Measurements from ENCODE around the gene SNX32.

SNX32 gene

GRCh38 chr11:65863889-65864705, 30.3 kb downstream of the SNX32 start:
- peaks cover 22% of the 10 kb centered on the region for H3K79me2 ChIP-seq (ENCODE audit: control insufficient read depth, low read length)
- H4K20me1 ChIP-seq (ENCODE audit: control insufficient read depth, insufficient read depth, low read depth, low read length), result no peaks in the 10 kb centered on the region; the same call in 1 of the 2 replicates
- TF ChIP-seq EZH2phosphoT487 (IDR thresholded peaks at IDR 0.05; ENCODE audit: borderline replicate concordance, low read length) (no peak), CTCF (IDR thresholded peaks at IDR 0.05; ENCODE audit: low read depth, low read length, poor library complexity, severe bottlenecking) (no peak)
- no peak overlapping the region for H3K4me2 ChIP-seq (ENCODE audit: low read length)
- H3K27me3 ChIP-seq (ENCODE audit: control insufficient read depth, low read length), result no peaks in the 10 kb centered on the region
- H3K27ac ChIP-seq (ENCODE audit: low read depth, low read length), result no peak overlapping the region
- H3K9me3 ChIP-seq (ENCODE audit: control insufficient read depth, insufficient read depth, low read length), result no peaks in the 10 kb centered on the region
- H3K4me3 ChIP-seq (ENCODE audit: low read length), result no peak overlapping the region
- peaks cover 9% of the 10 kb centered on the region; the same call in 1 of the 2 replicates for H3F3A ChIP-seq (ENCODE audit: control insufficient read depth, insufficient read depth)
- no peaks in the 10 kb centered on the region for H3K9me2 ChIP-seq (replicated peaks; ENCODE audit: control insufficient read depth, low read length)
- H3K4me1 ChIP-seq (ENCODE audit: control insufficient read depth, low read length), result peaks cover 23% of the 10 kb centered on the region
- H3K36me3 ChIP-seq (ENCODE audit: control insufficient read depth, low read length), result peaks cover 63% of the 10 kb centered on the region

- Histone ChIP-seq H3K9me3 (ENCODE audit: control insufficient read depth, insufficient read depth, low read length) (no peaks in the 10 kb centered on the region), H3K36me3 (ENCODE audit: control insufficient read depth, low read length) (peaks cover 63% of the 10 kb centered on the region), H3K27ac (ENCODE audit: low read depth, low read length) (no peak overlapping the region), H4K20me1 (ENCODE audit: control insufficient read depth, insufficient read depth, low read depth, low read length) (no peaks in the 10 kb centered on the region; the same call in 1 of the 2 replicates), H3K9me2 (replicated peaks; ENCODE audit: control insufficient read depth, low read length) (no peaks in the 10 kb centered on the region), H3K27me3 (ENCODE audit: control insufficient read depth, low read length) (no peaks in the 10 kb centered on the region; the same call in 1 of the 2 replicates), H3K4me1 (ENCODE audit: control insufficient read depth, low read length) (peaks cover 19% of the 10 kb centered on the region), H3F3A (ENCODE audit: control insufficient read depth, insufficient read depth) (peaks cover 12% of the 10 kb centered on the region; the same call in 1 of the 2 replicates), H3K4me2 (ENCODE audit: low read length) (no peak overlapping the region), H3K79me2 (ENCODE audit: control insufficient read depth, low read length) (peaks cover 22% of the 10 kb centered on the region), H3K4me3 (ENCODE audit: low read length) (no peak overlapping the region)
- TF ChIP-seq CTCF (IDR thresholded peaks at IDR 0.05; ENCODE audit: low read depth, low read length, poor library complexity, severe bottlenecking) (no peak), EZH2phosphoT487 (IDR thresholded peaks at IDR 0.05; ENCODE audit: borderline replicate concordance, low read length) (no peak)
These were observed 31.1 kb downstream of the SNX32 start for GRCh38 chr11:65864706-65865471.

GRCh38 chr11:65865550-65866172, 31.9 kb downstream of the SNX32 start:
- H3K4me3 ChIP-seq (ENCODE audit: low read length), result no peak overlapping the region
- H3K27me3 ChIP-seq (ENCODE audit: control insufficient read depth, low read length), result no peaks in the 10 kb centered on the region; the same call in 1 of the 2 replicates
- H3K9me2 ChIP-seq (replicated peaks; ENCODE audit: control insufficient read depth, low read length), result no peaks in the 10 kb centered on the region
- peaks cover 22% of the 10 kb centered on the region for H3K79me2 ChIP-seq (ENCODE audit: control insufficient read depth, low read length)
- H3K9me3 ChIP-seq (ENCODE audit: control insufficient read depth, insufficient read depth, low read length), result no peaks in the 10 kb centered on the region
- H3K4me1 ChIP-seq (ENCODE audit: control insufficient read depth, low read length), result peaks cover 22% of the 10 kb centered on the region
- peaks cover 12% of the 10 kb centered on the region; the same call in 1 of the 2 replicates for H3F3A ChIP-seq (ENCODE audit: control insufficient read depth, insufficient read depth)
- no peak overlapping the region for H3K4me2 ChIP-seq (ENCODE audit: low read length)
- TF ChIP-seq EZH2phosphoT487 (IDR thresholded peaks at IDR 0.05; ENCODE audit: borderline replicate concordance, low read length) (no peak), CTCF (IDR thresholded peaks at IDR 0.05; ENCODE audit: low read depth, low read length, poor library complexity, severe bottlenecking) (no peak)
- H3K36me3 ChIP-seq (ENCODE audit: control insufficient read depth, low read length), result peaks cover 63% of the 10 kb centered on the region
- no peak overlapping the region for H3K27ac ChIP-seq (ENCODE audit: low read depth, low read length)
- H4K20me1 ChIP-seq (ENCODE audit: control insufficient read depth, insufficient read depth, low read depth, low read length), result no peaks in the 10 kb centered on the region; the same call in 1 of the 2 replicates
